GM12878 (cell line): ENCODE data around the gene NPC1.

Source experiments
- HDGF ChIP-seq: fragments of 450-650 bp; IDR thresholded peaks from 2 replicates; pipeline ENCODE4 v1.6.1; 2016; ENCODE audit warnings: antibody characterized with exemption
- NFIC ChIP-seq: IDR thresholded peaks from 2 replicates; pipeline ENCODE4 v1.6.1; 2012; ENCODE audit warnings: low read depth, mild to moderate bottlenecking, inconsistent platforms, low read length, moderate library complexity
- YY1 ChIP-seq: IDR thresholded peaks from 2 replicates; pipeline ENCODE4 v1.6.1; 2011; ENCODE audit warnings: low read depth, mild to moderate bottlenecking, low read length
- TF ChIP-seq, protein P1 (sequence below): IDR thresholded peaks from 2 replicates; pipeline ENCODE4 v1.6.1; 2011; ENCODE audit warnings: borderline replicate concordance, low read depth, mild to moderate bottlenecking, moderate library complexity, low read length; ENCODE audit not compliant: insufficient read depth, poor library complexity, severe bottlenecking

DNA sequence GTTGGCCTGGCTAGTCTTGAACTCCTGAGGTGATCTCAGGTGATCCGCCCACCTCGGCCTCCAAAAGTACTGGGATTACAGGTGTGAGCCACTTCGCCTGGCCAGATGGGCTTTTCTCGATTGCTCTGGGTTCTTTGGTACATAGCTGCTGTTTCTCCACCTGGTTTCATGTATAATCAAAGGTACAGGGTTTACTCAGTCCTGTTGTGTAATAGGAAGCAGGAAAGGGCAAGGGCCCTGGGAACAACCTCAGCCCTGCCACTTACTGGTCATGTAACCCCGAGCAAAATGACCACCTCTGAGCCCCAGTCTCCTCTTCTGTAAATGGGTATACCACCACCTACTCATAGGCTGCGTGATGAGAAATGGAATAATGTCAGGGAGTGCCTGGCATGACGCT is 49.0 kb downstream of the NPC1 start:
- TF ChIP-seq, protein P1, sequence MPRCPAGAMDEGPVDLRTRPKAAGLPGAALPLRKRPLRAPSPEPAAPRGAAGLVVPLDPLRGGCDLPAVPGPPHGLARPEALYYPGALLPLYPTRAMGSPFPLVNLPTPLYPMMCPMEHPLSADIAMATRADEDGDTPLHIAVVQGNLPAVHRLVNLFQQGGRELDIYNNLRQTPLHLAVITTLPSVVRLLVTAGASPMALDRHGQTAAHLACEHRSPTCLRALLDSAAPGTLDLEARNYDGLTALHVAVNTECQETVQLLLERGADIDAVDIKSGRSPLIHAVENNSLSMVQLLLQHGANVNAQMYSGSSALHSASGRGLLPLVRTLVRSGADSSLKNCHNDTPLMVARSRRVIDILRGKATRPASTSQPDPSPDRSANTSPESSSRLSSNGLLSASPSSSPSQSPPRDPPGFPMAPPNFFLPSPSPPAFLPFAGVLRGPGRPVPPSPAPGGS: no peak
- no peak for TF ChIP-seq YY1
- TF ChIP-seq HDGF: no peak
- TF ChIP-seq NFIC: no peak
